Ectodermal cell (in vitro differentiated cells): ENCODE data around the gene SLC9A2.

ENCODE experiments used
- H3K27ac ChIP-seq: 2 replicates; pipeline ENCODE4 v1.7.0; 2013; ENCODE audit warnings: mild to moderate bottlenecking, low read depth, low read length; ENCODE audit not compliant: insufficient read depth, poor library complexity, severe bottlenecking
- H3K27me3 ChIP-seq: 2 replicates; pipeline ENCODE4 v1.7.0; 2013; ENCODE audit warnings: mild to moderate bottlenecking, low read length; ENCODE audit not compliant: insufficient read depth, control insufficient read depth, poor library complexity, severe bottlenecking
- H3K36me3 ChIP-seq: one replicate; pipeline ENCODE4 v1.7.0; 2013; ENCODE audit warnings: low read length; ENCODE audit not compliant: control insufficient read depth, insufficient read depth
- H3K4me1 ChIP-seq: one replicate; pipeline ENCODE4 v1.7.0; 2013; ENCODE audit warnings: low read length; ENCODE audit not compliant: control insufficient read depth, insufficient read depth
- H3K4me3 ChIP-seq: 2 replicates; pipeline ENCODE4 v1.7.0; 2013; ENCODE audit warnings: low read depth, low read length, control low read depth; ENCODE audit not compliant: insufficient read depth
- H3K9me3 ChIP-seq: 2 replicates; pipeline ENCODE4 v1.7.0; 2013; ENCODE audit warnings: mild to moderate bottlenecking, low read length, moderate library complexity; ENCODE audit not compliant: control insufficient read depth
- WGBS, 2 experiments: methylation state at CpG; one replicate each; pipeline ENCODE4 v1.1.7; 2013; ENCODE audit warnings: missing lambda C conversion rate in 2 of 2; 5-methylcytosine and 5-hydroxymethylcytosine counted together

SLC9A2 gene

DNA sequence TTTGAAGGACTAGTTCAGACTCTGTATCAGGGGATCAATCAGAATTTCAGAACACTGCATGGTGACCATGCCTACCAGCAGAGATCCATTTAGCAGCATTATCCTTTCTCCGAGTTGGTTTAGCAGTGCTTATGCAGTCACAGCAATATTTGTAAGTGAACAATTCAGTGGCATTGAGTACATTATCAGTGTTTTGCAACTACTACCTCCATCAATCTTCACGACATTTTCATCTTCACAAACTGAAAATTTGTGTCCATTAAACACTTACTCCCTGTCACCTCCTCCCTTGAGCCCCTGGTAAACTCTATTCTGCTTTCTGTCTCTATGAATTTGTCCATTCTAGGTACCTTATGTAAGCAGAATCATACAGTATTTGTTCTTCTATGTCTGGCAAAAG, 20.1 kb downstream of the SLC9A2 start:
- H3K27me3 ChIP-seq = no peaks in the 10 kb centered on the region
- no peaks in the 10 kb centered on the region for H3K4me1 ChIP-seq
- no peak overlapping the region for H3K27ac ChIP-seq
- 82 to 89% methylated on average over 2 of the region's 2 CpGs for WGBS, 2 experiments
- no peaks in the 10 kb centered on the region for H3K36me3 ChIP-seq
- H3K9me3 ChIP-seq = no peaks in the 10 kb centered on the region
- H3K4me3 ChIP-seq = no peak overlapping the region

DNA sequence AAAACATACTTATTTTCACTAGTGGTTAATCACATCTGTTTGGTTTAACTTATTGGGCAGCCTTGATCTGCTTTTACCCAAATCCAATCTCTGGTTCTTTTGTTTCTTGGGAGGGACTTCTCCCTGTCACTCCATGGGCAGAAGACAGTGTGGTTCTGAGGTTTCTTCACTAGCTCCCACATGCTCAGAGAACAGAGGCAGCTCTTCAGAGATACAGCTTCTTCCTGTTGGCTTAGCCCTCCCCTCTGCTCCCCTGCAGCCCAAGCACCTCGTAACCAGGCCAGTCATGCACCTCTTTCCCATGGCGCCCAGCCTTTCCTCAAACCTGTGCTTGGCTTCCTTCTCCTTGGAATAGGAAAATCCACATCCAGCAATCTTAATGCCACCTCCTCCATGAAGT, 32.8 kb downstream of the SLC9A2 start:
- Histone ChIP-seq H3K36me3 (no peaks in the 10 kb centered on the region), H3K27ac (no peak overlapping the region), H3K4me3 (no peak overlapping the region), H3K9me3 (no peaks in the 10 kb centered on the region), H3K4me1 (peaks cover 5% of the 10 kb centered on the region), H3K27me3 (no peaks in the 10 kb centered on the region)
- WGBS, 2 experiments = 89 to 91% methylated on average over 2 of the region's 2 CpGs

DNA sequence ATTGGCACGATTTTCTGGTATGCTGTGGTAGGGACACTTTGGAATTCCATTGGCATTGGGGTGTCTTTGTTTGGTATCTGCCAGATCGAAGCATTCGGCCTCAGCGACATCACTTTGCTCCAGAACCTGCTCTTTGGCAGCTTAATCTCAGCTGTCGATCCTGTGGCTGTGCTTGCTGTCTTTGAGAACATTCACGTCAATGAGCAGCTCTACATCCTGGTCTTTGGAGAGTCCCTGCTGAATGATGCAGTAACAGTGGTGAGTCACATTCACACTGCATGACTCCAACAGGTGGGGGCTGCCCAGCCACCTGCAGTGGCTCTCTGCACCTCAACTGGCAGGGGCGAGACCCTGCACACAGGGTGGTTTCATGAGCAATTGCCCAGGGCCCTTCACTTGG, 38.4 kb downstream of the SLC9A2 start:
- no peak overlapping the region for H3K4me3 ChIP-seq
- H3K9me3 ChIP-seq = no peaks in the 10 kb centered on the region
- 85 to 88% methylated on average over 7 of the region's 7 CpGs for WGBS, 2 experiments
- no peaks in the 10 kb centered on the region for H3K27me3 ChIP-seq
- no peak overlapping the region for H3K27ac ChIP-seq
- H3K4me1 ChIP-seq = no peaks in the 10 kb centered on the region
- no peaks in the 10 kb centered on the region for H3K36me3 ChIP-seq

DNA sequence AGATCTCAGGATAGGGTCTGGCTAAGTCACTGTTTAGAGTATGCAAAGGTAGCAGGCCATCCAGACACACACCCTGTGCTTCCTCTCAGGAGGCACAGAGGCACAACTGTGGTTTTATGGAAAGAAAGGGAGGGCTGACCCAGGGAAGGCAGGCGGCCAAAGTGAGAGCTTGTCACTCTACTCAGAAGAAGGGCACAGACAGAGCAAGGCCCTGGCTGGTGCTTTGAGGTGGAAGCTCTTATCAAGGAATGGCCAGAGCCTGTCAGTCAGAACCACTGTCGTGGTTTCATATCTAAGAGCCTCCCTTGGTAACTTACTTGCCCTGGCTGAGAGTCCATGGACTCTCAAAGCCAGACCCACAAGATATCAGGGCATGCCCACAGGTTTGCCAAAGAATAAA, 40.7 kb downstream of the SLC9A2 start:
- H3K9me3 ChIP-seq = no peaks in the 10 kb centered on the region
- no peaks in the 10 kb centered on the region for H3K36me3 ChIP-seq
- H3K4me1 ChIP-seq = no peaks in the 10 kb centered on the region
- no peaks in the 10 kb centered on the region for H3K27me3 ChIP-seq
- WGBS, 2 experiments = 82 to 89% methylated on average over 2 of the region's 2 CpGs
- no peak overlapping the region for H3K27ac ChIP-seq
- H3K4me3 ChIP-seq = no peak overlapping the region

DNA sequence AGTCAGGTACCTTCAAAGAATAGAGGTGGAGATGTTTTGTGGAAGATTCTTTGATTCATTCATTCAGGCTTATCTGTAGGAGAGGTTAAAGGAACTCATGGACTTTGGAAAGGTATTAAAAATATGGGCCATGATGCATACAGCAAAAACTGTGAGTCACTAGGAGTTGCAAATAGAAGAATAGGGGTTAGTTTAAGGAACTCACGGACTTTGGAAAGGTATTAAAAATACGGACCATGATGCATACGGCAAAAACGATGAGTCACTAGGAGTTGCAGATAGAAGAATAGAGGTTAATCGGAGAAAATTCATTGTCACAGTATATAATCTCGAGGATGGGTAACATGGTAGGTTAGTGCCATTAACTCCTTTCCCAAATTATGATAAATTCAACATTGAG, 41.2 kb downstream of the SLC9A2 start:
- H3K36me3 ChIP-seq = no peaks in the 10 kb centered on the region
- no peaks in the 10 kb centered on the region for H3K4me1 ChIP-seq
- no peaks in the 10 kb centered on the region for H3K9me3 ChIP-seq
- no peak overlapping the region for H3K4me3 ChIP-seq
- no peak overlapping the region for H3K27ac ChIP-seq
- no peaks in the 10 kb centered on the region for H3K27me3 ChIP-seq
- 92% methylated on average over 6 of the region's 6 CpGs for WGBS, 2 experiments

DNA sequence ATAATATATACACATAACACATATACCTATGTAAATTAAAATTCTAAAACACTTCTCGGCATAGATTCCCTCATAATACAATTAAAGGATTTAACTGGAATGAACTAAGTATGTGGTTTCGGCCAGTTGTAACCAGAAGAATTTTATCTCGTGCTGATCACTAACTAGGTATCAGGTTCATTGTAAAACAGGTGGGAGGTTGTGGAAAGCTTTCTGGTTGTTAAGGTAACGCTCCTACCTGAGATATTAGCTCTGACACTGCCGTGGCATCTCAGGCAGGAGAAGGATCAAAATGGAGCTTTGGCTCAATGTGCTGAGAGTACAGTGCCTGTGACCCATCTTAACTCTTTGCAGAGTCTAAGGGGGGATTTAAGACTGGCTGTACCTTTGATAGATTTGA, 42.5 kb downstream of the SLC9A2 start:
- Histone ChIP-seq H3K27ac (no peak overlapping the region), H3K4me1 (no peaks in the 10 kb centered on the region), H3K27me3 (no peaks in the 10 kb centered on the region), H3K36me3 (no peaks in the 10 kb centered on the region), H3K9me3 (no peaks in the 10 kb centered on the region), H3K4me3 (no peak overlapping the region)
- 94 to 95% methylated on average over 4 of the region's 5 CpGs for WGBS, 2 experiments

DNA sequence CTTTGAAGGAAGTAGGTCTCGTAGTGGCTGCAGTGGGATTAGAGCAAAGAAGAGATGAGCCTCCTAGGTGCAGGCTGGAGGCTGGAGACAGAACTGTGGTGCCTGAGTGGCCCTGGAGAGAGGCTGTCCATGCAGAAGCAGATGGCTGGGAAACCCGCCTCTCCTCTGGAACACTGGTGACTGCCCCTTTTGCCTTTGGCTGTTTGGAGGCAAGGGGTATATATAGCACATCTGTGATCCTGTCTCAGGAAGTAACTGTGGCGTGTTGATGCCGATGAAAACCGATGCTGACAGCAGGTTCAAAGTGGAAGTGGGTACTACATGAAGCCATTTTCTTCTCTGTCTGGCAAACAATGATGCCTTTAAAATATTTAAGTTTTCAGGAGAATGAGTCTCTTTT, 43.5 kb downstream of the SLC9A2 start:
- Histone ChIP-seq H3K4me1 (no peaks in the 10 kb centered on the region), H3K27ac (no peak overlapping the region), H3K4me3 (no peak overlapping the region), H3K9me3 (no peaks in the 10 kb centered on the region), H3K27me3 (no peaks in the 10 kb centered on the region), H3K36me3 (no peaks in the 10 kb centered on the region)
- WGBS, 2 experiments = 92 to 94% methylated on average over 5 of the region's 5 CpGs

DNA sequence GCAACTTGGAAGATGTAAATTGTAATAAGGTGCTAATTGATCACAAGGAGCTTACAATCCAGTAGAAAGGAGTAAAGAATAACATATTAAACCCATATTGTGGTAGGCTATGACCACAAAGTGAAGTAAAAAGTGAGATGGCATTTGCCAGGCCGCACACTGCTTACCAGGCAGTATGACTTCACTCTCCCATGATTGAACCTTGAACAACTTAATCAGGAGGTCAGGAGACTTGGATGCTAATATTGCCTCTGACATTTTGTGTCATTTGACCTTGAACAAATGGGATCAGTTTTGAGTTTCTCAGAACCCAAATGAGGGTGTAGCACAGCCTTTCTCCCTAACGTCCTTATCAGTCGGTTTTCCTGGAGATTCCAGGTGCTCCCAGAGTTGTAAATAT, 44.0 kb downstream of the SLC9A2 start:
- Histone ChIP-seq H3K36me3 (no peaks in the 10 kb centered on the region), H3K27ac (no peak overlapping the region), H3K27me3 (no peaks in the 10 kb centered on the region), H3K4me3 (no peak overlapping the region), H3K4me1 (no peaks in the 10 kb centered on the region), H3K9me3 (no peaks in the 10 kb centered on the region)
- 92 to 97% methylated on average over 3 of the region's 3 CpGs for WGBS, 2 experiments

DNA sequence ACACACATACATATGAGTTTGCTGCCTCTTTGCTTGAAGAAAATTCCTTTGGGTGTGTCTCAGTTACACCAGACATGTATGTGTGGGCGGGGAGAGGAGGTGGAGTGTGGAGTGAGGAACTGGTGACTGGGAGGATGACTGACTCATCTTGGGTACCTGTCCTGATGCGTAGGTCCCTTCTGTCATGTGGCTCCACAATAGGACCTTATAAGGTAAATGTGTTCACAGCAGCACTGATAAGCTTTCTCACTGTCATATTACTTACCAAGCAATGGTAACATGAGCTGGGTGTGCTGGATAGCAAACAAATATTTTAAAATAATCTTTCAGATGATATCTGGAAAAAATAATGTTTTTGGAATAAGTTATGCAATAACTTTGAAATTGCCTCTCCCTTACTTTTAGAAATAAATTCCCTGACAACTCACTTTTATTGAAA, 45.1 kb downstream of the SLC9A2 start:
- Histone ChIP-seq H3K4me3 (no peak overlapping the region), H3K9me3 (no peaks in the 10 kb centered on the region), H3K27ac (no peak overlapping the region), H3K36me3 (no peaks in the 10 kb centered on the region), H3K4me1 (no peaks in the 10 kb centered on the region), H3K27me3 (no peaks in the 10 kb centered on the region)
- WGBS, 2 experiments = 85 to 89% methylated on average over 2 of the region's 2 CpGs

DNA sequence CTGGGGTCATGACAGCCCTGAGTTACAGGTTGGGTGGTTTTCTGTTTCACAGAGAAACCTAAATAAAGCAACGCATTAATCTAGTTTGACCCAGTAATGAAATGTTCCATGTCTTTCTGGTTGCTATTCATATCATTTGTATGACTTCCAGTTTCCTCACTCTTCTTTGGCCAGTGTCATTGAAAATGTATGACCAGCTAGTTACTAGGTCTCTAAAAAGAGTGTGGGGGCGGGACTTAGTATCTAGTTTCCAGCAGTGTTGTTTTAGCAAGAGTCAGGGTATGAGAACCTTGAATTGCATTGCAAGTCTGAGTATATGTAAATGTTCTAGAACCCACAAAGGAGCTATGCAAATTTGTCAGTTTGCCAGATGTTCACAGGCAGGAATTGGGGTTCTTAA, 47.7 kb downstream of the SLC9A2 start:
- H3K4me3 ChIP-seq = no peak overlapping the region
- no peaks in the 10 kb centered on the region for H3K4me1 ChIP-seq
- H3K9me3 ChIP-seq = no peaks in the 10 kb centered on the region
- WGBS, 2 experiments = 97% methylated on average over 2 of the region's 2 CpGs
- no peak overlapping the region for H3K27ac ChIP-seq
- H3K27me3 ChIP-seq = no peaks in the 10 kb centered on the region
- no peaks in the 10 kb centered on the region for H3K36me3 ChIP-seq

DNA sequence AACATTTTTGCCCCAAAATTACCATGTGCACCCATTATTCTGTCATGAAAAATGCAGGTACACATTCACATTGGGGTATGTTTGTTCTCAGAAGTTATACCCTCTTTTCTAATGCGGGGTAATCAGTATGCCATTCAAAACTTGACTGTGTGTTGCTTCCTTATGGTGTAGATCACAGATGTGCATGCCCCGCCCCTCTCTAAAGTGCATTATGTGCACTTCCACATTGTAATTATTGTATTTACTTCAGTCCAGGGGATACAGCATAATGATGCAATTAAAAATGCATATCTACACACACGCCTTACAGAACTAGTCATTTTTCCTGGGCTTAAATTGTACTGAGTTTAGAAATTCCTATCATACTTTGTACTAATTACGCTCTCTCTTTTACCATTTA, 48.8 kb downstream of the SLC9A2 start:
- no peaks in the 10 kb centered on the region for H3K27me3 ChIP-seq
- no peaks in the 10 kb centered on the region for H3K36me3 ChIP-seq
- H3K27ac ChIP-seq = no peak overlapping the region
- H3K4me1 ChIP-seq = no peaks in the 10 kb centered on the region
- H3K9me3 ChIP-seq = no peaks in the 10 kb centered on the region
- H3K4me3 ChIP-seq = no peak overlapping the region
- WGBS, 2 experiments = 94 to 100% methylated on average over 2 to 4 of the region's 4 CpGs
